ENCODE measurements around the gene IGSF1.

GRCh38 chrX:131298036-131298435, 8.9 kb upstream of the IGSF1 start:
- no peak for TF ChIP-seq EZH2 (IDR thresholded peaks at IDR 0.05)
- TF ChIP-seq CTCF (IDR thresholded peaks at IDR 0.05): no peak
- TF ChIP-seq EZH2phosphoT487 (IDR thresholded peaks at IDR 0.05): no peak
